OCI-LY1 (cell line): ENCODE results near the gene MAST4.

ENCODE experiments used
- CTCF ChIP-seq: fragments of 200-600 bp; sonication (generic), shearing (Covaris generic); IDR thresholded peaks from 2 replicates; pipeline ENCODE4 v1.5.1; 2017; ENCODE audit warnings: mild to moderate bottlenecking, antibody characterized with exemption, low read length, moderate library complexity, mixed read lengths
- EZH2 ChIP-seq: fragments of 200-600 bp; sonication (generic), shearing (Covaris generic); IDR thresholded peaks from 2 replicates; pipeline ENCODE4 v1.8.0; 2017; ENCODE audit warnings: borderline replicate concordance, mixed run types, mild to moderate bottlenecking, antibody characterized with exemption, low read length, moderate library complexity, mixed read lengths

GRCh38 chr5:66603164-66603563, 7.0 kb downstream of the MAST4 start:
- TF ChIP-seq CTCF (no peak), EZH2 (no peak)
